H9 (cell line): ENCODE data around the gene FLRT2. TPM values are rescaled to one million over a fixed set of nuclear protein-coding genes. Genes with fewer than 3 reads are reported as not detected.

Experiments used
- DNase-seq: peaks from one replicate; pipeline ENCODE4 v3.0.0-alpha.2; 2017
- H2AFZ ChIP-seq: one replicate; pipeline ENCODE4 v1.6.1; 2013; ENCODE audit warnings: mild to moderate bottlenecking, low read length, control low read depth, moderate library complexity
- H2AK5ac ChIP-seq: 2 replicates; pipeline ENCODE4 v1.6.1; 2013; ENCODE audit warnings: low read length, control low read depth, mixed read lengths; ENCODE audit not compliant: insufficient read length
- H2BK120ac ChIP-seq: one replicate; pipeline ENCODE4 v1.6.1; 2013; ENCODE audit warnings: low read depth, mild to moderate bottlenecking, low read length, control low read depth, inconsistent platforms; ENCODE audit not compliant: poor library complexity, severe bottlenecking
- H2BK12ac ChIP-seq: 2 replicates; pipeline ENCODE4 v1.6.1; 2013; ENCODE audit warnings: low read length, control low read depth, mixed read lengths, low read depth; ENCODE audit not compliant: insufficient read length
- H2BK15ac ChIP-seq: 2 replicates; pipeline ENCODE4 v1.6.1; 2013; ENCODE audit warnings: low read depth, low read length, control low read depth
- H2BK20ac ChIP-seq: one replicate; pipeline ENCODE4 v1.6.1; 2013; ENCODE audit warnings: low read depth, mild to moderate bottlenecking, low read length, control low read depth, inconsistent platforms; ENCODE audit not compliant: poor library complexity, severe bottlenecking
- H2BK5ac ChIP-seq: 2 replicates; pipeline ENCODE4 v1.6.1; 2013; ENCODE audit warnings: low read length, control low read depth, mixed read lengths; ENCODE audit not compliant: insufficient read length
- H3K14ac ChIP-seq: 2 replicates; pipeline ENCODE4 v1.6.1; 2013; ENCODE audit warnings: low read length, control low read depth; ENCODE audit not compliant: insufficient read depth
- H3K18ac ChIP-seq: 2 replicates; pipeline ENCODE4 v1.6.1; 2013; ENCODE audit warnings: low read depth, mild to moderate bottlenecking, mixed read lengths, low read length, control low read depth; ENCODE audit not compliant: insufficient read length
- H3K23ac ChIP-seq: 2 replicates; pipeline ENCODE4 v1.6.1; 2013; ENCODE audit warnings: low read length, control low read depth, mixed read lengths, low read depth; ENCODE audit not compliant: insufficient read length
- H3K23me2 ChIP-seq: 2 replicates; pipeline ENCODE4 v1.6.1; 2013; ENCODE audit warnings: low read depth, mild to moderate bottlenecking, mixed read lengths, low read length, control low read depth; ENCODE audit not compliant: insufficient read length, poor library complexity, severe bottlenecking
- H3K27ac ChIP-seq: 2 replicates; pipeline ENCODE4 v1.5.1; 2013; ENCODE audit warnings: low read length, control low read depth, mixed read lengths, low read depth; ENCODE audit not compliant: insufficient read length
- H3K27me3 ChIP-seq: 2 replicates; pipeline ENCODE4 v1.6.1; 2013; ENCODE audit warnings: low read length, control low read depth, inconsistent platforms; ENCODE audit not compliant: insufficient read depth
- H3K4ac ChIP-seq: 2 replicates; pipeline ENCODE4 v1.6.1; 2013; ENCODE audit warnings: low read depth, mild to moderate bottlenecking, control low read depth, inconsistent platforms, low read length, moderate library complexity
- H3K4me1 ChIP-seq: 2 replicates; pipeline ENCODE4 v1.6.1; 2013; ENCODE audit warnings: low read length, control low read depth, inconsistent platforms; ENCODE audit not compliant: insufficient read depth
- H3K4me2 ChIP-seq: 2 replicates; pipeline ENCODE4 v1.6.1; 2013; ENCODE audit warnings: low read length, control low read depth, mixed read lengths; ENCODE audit not compliant: insufficient read length, insufficient read depth
- H3K56ac ChIP-seq: 2 replicates; pipeline ENCODE4 v1.6.1; 2013; ENCODE audit warnings: low read depth, mild to moderate bottlenecking, mixed read lengths, low read length, control low read depth; ENCODE audit not compliant: insufficient read length
- H3K79me1 ChIP-seq: 2 replicates; pipeline ENCODE4 v1.6.1; 2013; ENCODE audit warnings: low read depth, mild to moderate bottlenecking, moderate library complexity, low read length, control low read depth, inconsistent platforms; ENCODE audit not compliant: insufficient read depth, poor library complexity, severe bottlenecking
- H3K79me2 ChIP-seq: 2 replicates; pipeline ENCODE4 v1.6.1; 2013; ENCODE audit warnings: low read length, control low read depth, inconsistent platforms; ENCODE audit not compliant: insufficient read depth
- H3K9ac ChIP-seq: 2 replicates; pipeline ENCODE4 v1.6.1; 2013; ENCODE audit warnings: low read length, control low read depth, mixed read lengths; ENCODE audit not compliant: insufficient read length; ENCODE audit errors: extremely low read depth
- H3K9me3 ChIP-seq: one replicate; pipeline ENCODE4 v1.6.1; 2013; ENCODE audit warnings: low read depth, low read length, inconsistent platforms; ENCODE audit not compliant: control insufficient read depth
- H3T11ph ChIP-seq: one replicate; pipeline ENCODE4 v1.6.1; 2013; ENCODE audit warnings: mild to moderate bottlenecking, low read length, control low read depth, inconsistent platforms
- H4K20me1 ChIP-seq: one replicate; pipeline ENCODE4 v1.6.1; 2013; ENCODE audit not compliant: control insufficient read depth, insufficient read length, insufficient read depth
- H4K5ac ChIP-seq: 2 replicates; pipeline ENCODE4 v1.6.1; 2013; ENCODE audit warnings: low read depth, mild to moderate bottlenecking, mixed read lengths, low read length, control low read depth; ENCODE audit not compliant: insufficient read length
- H4K8ac ChIP-seq: replicated peaks from 2 replicates; pipeline ENCODE4 v1.6.1; 2013; ENCODE audit warnings: low read length, control low read depth, mixed read lengths, low read depth; ENCODE audit not compliant: insufficient read length
- H4K91ac ChIP-seq: 2 replicates; pipeline ENCODE4 v1.6.1; 2013; ENCODE audit warnings: low read depth, mild to moderate bottlenecking, moderate library complexity, mixed read lengths, low read length, control low read depth; ENCODE audit not compliant: insufficient read length
- H3K27ac Mint-ChIP-seq, 3 experiments: 2 replicates in 2 of 3; 3 replicates in 1 of 3; pipeline ENCODE4 v1.8.0; 2020 to 2021; ENCODE audit warnings: mixed read lengths in 3 of 3, mild to moderate bottlenecking in 1 of 3, moderate library complexity in 1 of 3
- H3K27me3 Mint-ChIP-seq: 2 replicates; pipeline ENCODE4 v1.8.0; 2021; ENCODE audit warnings: low read depth, mild to moderate bottlenecking, moderate library complexity, mixed read lengths
- H3K36me3 Mint-ChIP-seq, 3 experiments: 2 replicates in 2 of 3; 3 replicates in 1 of 3; pipeline ENCODE4 v1.8.0; 2020 to 2021; ENCODE audit warnings: low read depth in 3 of 3, mixed read lengths in 3 of 3; ENCODE audit not compliant: insufficient read depth in 1 of 3
- H3K4me1 Mint-ChIP-seq, 2 experiments: 2 replicates each; pipeline ENCODE4 v1.8.0; 2020; ENCODE audit warnings: mixed read lengths in 2 of 2
- H3K4me3 Mint-ChIP-seq, 2 experiments: 2 replicates in 1 of 2; 3 replicates in 1 of 2; pipeline ENCODE4 v1.8.0; 2020 to 2021; ENCODE audit warnings: mild to moderate bottlenecking in 2 of 2, mixed read lengths in 2 of 2, moderate library complexity in 1 of 2
- H3K9me3 Mint-ChIP-seq, 2 experiments: 2 replicates in 1 of 2; 3 replicates in 1 of 2; pipeline ENCODE4 v1.8.0; 2020; ENCODE audit warnings: mild to moderate bottlenecking in 2 of 2, mixed read lengths in 2 of 2, moderate library complexity in 1 of 2
- CTCF ChIP-seq: fragments of 200-600 bp; sonication (generic); conservative IDR thresholded peaks from 3 replicates; pipeline ENCODE4 v1.8.0; 2021; ENCODE audit warnings: antibody characterized with exemption, mild to moderate bottlenecking
- WGBS: extraction: QIAGEN DNeasy Blood & Tissue Kit; methylation state at CpG from one replicate; pipeline ENCODE4 v1.1.7; 2013; ENCODE audit warnings: missing lambda C conversion rate, low lambda C conversion rate, mixed read lengths; ENCODE audit not compliant: insufficient read length; ENCODE audit errors: extremely low coverage; 5-methylcytosine and 5-hydroxymethylcytosine counted together
- total RNA-seq: library from RNA; stranded (reverse); gene quantifications from 2 replicates; pipeline ENCODE4 v1.2.1, GENCODE V29; 2021

The FLRT2 gene
- total RNA-seq, 1 experiment from 2014 or later = 3.3 TPM

GRCh38 chr14:85532374-85533022 is 2.6 kb downstream of the FLRT2 start:
- H3K27ac Mint-ChIP-seq = no peak overlapping the region; a peak in 1 of 7 replicates
- H3K4ac ChIP-seq = no peak overlapping the region
- peaks cover 7% of the 10 kb centered on the region; the same call in 1 of the 2 replicates for H3K4me1 ChIP-seq
- no peak overlapping the region for H3T11ph ChIP-seq
- whole genome bisulfite sequencing = no CpG with 5 or more reads among the region's 12 CpGs
- no peak overlapping the region for H2BK5ac ChIP-seq
- H2BK15ac ChIP-seq = no peak overlapping the region
- H3K56ac ChIP-seq = no peak overlapping the region
- H3K27me3 ChIP-seq = peaks cover 56% of the 10 kb centered on the region
- H2BK120ac ChIP-seq = no peak overlapping the region
- no peaks in the 10 kb centered on the region for H3K79me2 ChIP-seq
- no peak overlapping the region for H4K91ac ChIP-seq
- H3K18ac ChIP-seq = no peak overlapping the region
- no peaks in the 10 kb centered on the region for H3K79me1 ChIP-seq
- H3K14ac ChIP-seq = no peak overlapping the region
- no peak overlapping the region for H3K27ac ChIP-seq
- H2BK20ac ChIP-seq = no peak overlapping the region
- H3K36me3 Mint-ChIP-seq = no peaks in the 10 kb centered on the region
- H4K20me1 ChIP-seq = no peaks in the 10 kb centered on the region
- peak overlapping the region; percentile 73 for H3K4me2 ChIP-seq
- peaks cover 2 to 5% of the 10 kb centered on the region in 2 experiments; a peak in 2 of 5 replicates for H3K9me3 Mint-ChIP-seq
- H3K23me2 ChIP-seq = peaks cover 53% of the 10 kb centered on the region
- no peak overlapping the region for H2BK12ac ChIP-seq
- no peak overlapping the region for H2AFZ ChIP-seq
- no peak for DNase-seq
- no peak overlapping the region for H4K5ac ChIP-seq
- peak overlapping the region; percentile 18 for H3K9ac ChIP-seq
- H3K4me1 Mint-ChIP-seq = peaks cover 68 to 77% of the 10 kb centered on the region in 2 experiments
- peak overlapping the region; percentile 72 to 95 for H3K4me3 Mint-ChIP-seq
- no peaks in the 10 kb centered on the region for H3K9me3 ChIP-seq
- no peak overlapping the region for H3K23ac ChIP-seq
- H2AK5ac ChIP-seq = no peak overlapping the region
- H3K27me3 Mint-ChIP-seq = peaks cover 93% of the 10 kb centered on the region
- H4K8ac ChIP-seq = no peak overlapping the region
- no peak for TF ChIP-seq CTCF
